Measurements from ENCODE around the gene GNG3.

Gene GNG3

GRCh38 chr11:62725646-62726045 is 18.2 kb downstream of the GNG3 start:
- no peak for TF ChIP-seq RARB (CRISPR knock-in tag; IDR thresholded peaks at IDR 0.05)
- no peak for TF ChIP-seq TSHZ2 (CRISPR knock-in tag; IDR thresholded peaks at IDR 0.05)
- TF ChIP-seq, protein P1, sequence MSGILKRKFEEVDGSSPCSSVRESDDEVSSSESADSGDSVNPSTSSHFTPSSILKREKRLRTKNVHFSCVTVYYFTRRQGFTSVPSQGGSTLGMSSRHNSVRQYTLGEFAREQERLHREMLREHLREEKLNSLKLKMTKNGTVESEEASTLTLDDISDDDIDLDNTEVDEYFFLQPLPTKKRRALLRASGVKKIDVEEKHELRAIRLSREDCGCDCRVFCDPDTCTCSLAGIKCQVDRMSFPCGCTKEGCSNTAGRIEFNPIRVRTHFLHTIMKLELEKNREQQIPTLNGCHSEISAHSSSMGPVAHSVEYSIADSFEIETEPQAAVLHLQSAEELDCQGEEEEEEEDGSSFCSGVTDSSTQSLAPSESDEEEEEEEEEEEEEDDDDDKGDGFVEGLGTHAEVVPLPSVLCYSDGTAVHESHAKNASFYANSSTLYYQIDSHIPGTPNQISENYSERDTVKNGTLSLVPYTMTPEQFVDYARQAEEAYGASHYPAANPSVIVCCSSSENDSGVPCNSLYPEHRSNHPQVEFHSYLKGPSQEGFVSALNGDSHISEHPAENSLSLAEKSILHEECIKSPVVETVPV (CRISPR knock-in tag; IDR thresholded peaks at IDR 0.05): no peak
- no peak for TF ChIP-seq BACH2 (CRISPR knock-in tag; IDR thresholded peaks at IDR 0.05; ENCODE audit: borderline replicate concordance)
- TF ChIP-seq, protein P2, sequence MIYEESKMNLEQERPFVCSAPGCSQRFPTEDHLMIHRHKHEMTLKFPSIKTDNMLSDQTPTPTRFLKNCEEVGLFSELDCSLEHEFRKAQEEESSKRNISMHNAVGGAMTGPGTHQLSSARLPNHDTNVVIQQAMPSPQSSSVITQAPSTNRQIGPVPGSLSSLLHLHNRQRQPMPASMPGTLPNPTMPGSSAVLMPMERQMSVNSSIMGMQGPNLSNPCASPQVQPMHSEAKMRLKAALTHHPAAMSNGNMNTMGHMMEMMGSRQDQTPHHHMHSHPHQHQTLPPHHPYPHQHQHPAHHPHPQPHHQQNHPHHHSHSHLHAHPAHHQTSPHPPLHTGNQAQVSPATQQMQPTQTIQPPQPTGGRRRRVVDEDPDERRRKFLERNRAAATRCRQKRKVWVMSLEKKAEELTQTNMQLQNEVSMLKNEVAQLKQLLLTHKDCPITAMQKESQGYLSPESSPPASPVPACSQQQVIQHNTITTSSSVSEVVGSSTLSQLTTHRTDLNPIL (CRISPR knock-in tag; IDR thresholded peaks at IDR 0.05; ENCODE audit: low read depth): no peak
- no peak for TF ChIP-seq ZNF70 (CRISPR knock-in tag; IDR thresholded peaks at IDR 0.05)
- ATAC-seq: no peak

DNA sequence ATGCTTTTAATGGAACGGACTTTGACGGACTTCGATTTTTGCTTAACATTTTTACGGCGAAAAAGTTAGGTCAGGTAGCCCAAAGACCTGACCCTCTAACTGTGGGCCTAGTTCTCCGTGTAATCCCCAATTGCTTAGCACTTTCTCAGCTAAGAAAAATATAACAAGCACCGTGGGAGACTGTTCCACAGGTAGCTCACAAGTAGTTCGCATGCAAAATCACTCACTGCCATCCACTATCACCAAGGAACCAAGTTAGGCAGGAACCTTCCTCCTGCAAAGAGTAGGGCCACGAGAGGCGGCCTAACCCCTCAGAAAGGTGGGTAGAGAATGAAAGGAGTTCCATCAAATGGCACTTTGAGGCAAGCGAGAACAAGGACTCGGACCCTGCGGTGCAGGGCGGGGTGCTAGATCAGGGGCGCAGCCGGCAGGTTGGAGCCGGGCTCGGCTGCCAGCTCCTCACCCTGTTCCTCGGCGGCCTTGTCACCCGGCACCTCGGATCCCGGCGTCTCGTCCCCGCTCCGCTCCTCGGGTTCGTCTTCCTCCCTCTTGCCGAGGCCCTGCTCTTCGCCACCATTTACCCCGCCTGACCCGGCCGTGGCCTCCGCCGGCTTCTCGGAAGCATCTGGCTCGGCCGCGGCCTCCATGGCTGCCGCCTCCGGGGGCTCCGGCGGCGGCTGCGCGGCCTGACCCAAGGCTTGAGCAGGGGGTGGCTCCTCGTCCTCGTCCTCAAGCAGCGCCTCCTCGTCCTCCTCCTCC is 18.9 kb downstream of the GNG3 start:
- TF ChIP-seq SNAI2 (CRISPR knock-in tag; IDR thresholded peaks at IDR 0.05): no peak
- no peak for TF ChIP-seq ZC3H10 (CRISPR knock-in tag; IDR thresholded peaks at IDR 0.05)
- no peak for TF ChIP-seq BACH2 (CRISPR knock-in tag; IDR thresholded peaks at IDR 0.05; ENCODE audit: borderline replicate concordance)
- no peak for TF ChIP-seq GLIS3 (CRISPR knock-in tag; IDR thresholded peaks at IDR 0.05)
- no peak for TF ChIP-seq OSR1 (CRISPR knock-in tag; IDR thresholded peaks at IDR 0.05)
- no peak for TF ChIP-seq ZNF70 (CRISPR knock-in tag; IDR thresholded peaks at IDR 0.05)
- no peak for TF ChIP-seq ZFP3 (CRISPR knock-in tag; IDR thresholded peaks at IDR 0.05)
- TF ChIP-seq TSHZ2 (CRISPR knock-in tag; IDR thresholded peaks at IDR 0.05): no peak
- no peak for TF ChIP-seq CSDC2 (CRISPR knock-in tag; IDR thresholded peaks at IDR 0.05)
- TF ChIP-seq, protein P3, sequence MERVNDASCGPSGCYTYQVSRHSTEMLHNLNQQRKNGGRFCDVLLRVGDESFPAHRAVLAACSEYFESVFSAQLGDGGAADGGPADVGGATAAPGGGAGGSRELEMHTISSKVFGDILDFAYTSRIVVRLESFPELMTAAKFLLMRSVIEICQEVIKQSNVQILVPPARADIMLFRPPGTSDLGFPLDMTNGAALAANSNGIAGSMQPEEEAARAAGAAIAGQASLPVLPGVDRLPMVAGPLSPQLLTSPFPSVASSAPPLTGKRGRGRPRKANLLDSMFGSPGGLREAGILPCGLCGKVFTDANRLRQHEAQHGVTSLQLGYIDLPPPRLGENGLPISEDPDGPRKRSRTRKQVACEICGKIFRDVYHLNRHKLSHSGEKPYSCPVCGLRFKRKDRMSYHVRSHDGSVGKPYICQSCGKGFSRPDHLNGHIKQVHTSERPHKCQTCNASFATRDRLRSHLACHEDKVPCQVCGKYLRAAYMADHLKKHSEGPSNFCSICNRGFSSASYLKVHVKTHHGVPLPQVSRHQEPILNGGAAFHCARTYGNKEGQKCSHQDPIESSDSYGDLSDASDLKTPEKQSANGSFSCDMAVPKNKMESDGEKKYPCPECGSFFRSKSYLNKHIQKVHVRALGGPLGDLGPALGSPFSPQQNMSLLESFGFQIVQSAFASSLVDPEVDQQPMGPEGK (CRISPR knock-in tag; IDR thresholded peaks at IDR 0.05; ENCODE audit: borderline replicate concordance): no peak
- TF ChIP-seq TOX (CRISPR knock-in tag; IDR thresholded peaks at IDR 0.05; ENCODE audit: borderline replicate concordance): no peak
- TF ChIP-seq PPARA (CRISPR knock-in tag; IDR thresholded peaks at IDR 0.05; ENCODE audit: borderline replicate concordance): no peak
- ATAC-seq: no peak

GRCh38 chr11:62726915-62727164 is 19.4 kb downstream of the GNG3 start:
- no peak for ATAC-seq
- no peak for TF ChIP-seq TCF4 (CRISPR knock-in tag; IDR thresholded peaks at IDR 0.05; ENCODE audit: borderline replicate concordance)
- TF ChIP-seq, protein P3 (CRISPR knock-in tag; IDR thresholded peaks at IDR 0.05; ENCODE audit: borderline replicate concordance): no peak
- TF ChIP-seq ZNF8 (CRISPR knock-in tag; IDR thresholded peaks at IDR 0.05): no peak
- TF ChIP-seq, protein P1 (CRISPR knock-in tag; IDR thresholded peaks at IDR 0.05): no peak
- TF ChIP-seq SNAI2 (CRISPR knock-in tag; IDR thresholded peaks at IDR 0.05): no peak
- no peak for TF ChIP-seq ZNF565 (CRISPR knock-in tag; conservative IDR thresholded peaks at IDR 0.05; ENCODE audit: low read depth)
- TF ChIP-seq, protein P2 (CRISPR knock-in tag; IDR thresholded peaks at IDR 0.05; ENCODE audit: low read depth): no peak
- TF ChIP-seq ZFP30 (CRISPR knock-in tag; IDR thresholded peaks at IDR 0.05): no peak
- no peak for TF ChIP-seq ARNTL (CRISPR knock-in tag; IDR thresholded peaks at IDR 0.05; ENCODE audit: borderline replicate concordance, low read depth)
- no peak for TF ChIP-seq ISL1 (CRISPR knock-in tag; IDR thresholded peaks at IDR 0.05)
- no peak for TF ChIP-seq ZFP3 (CRISPR knock-in tag; IDR thresholded peaks at IDR 0.05)
- no peak for TF ChIP-seq CSDC2 (CRISPR knock-in tag; IDR thresholded peaks at IDR 0.05)
- no peak for TF ChIP-seq ZNF70 (CRISPR knock-in tag; IDR thresholded peaks at IDR 0.05)

Measured in SK-N-SH treated with all-trans-retinoic acid at 6 μM for 48 hours (cell line).